ENCODE measurements around the gene UGT1A10.

UGT1A10 gene

GRCh38 chr2:233772583-233772982, 136.3 kb downstream of the UGT1A10 start:
- Histone ChIP-seq H3K9ac (no peak overlapping the region), H3K79me2 (no peaks in the 10 kb centered on the region), H3K4me1 (no peaks in the 10 kb centered on the region), H3K36me3 (ENCODE audit: control insufficient read depth, insufficient read depth, low read length) (no peaks in the 10 kb centered on the region), H3K9me3 (ENCODE audit: control insufficient read depth, low read length) (no peaks in the 10 kb centered on the region), H3K27ac (no peak overlapping the region), H3K4me2 (ENCODE audit: low read length) (no peak overlapping the region), H3K4me3 (ENCODE audit: low read depth, low read length) (no peak overlapping the region), H3K27me3 (ENCODE audit: control insufficient read depth, insufficient read depth, low read length) (no peaks in the 10 kb centered on the region), H2AFZ (no peak overlapping the region)
- TF ChIP-seq CTCF (IDR thresholded peaks at IDR 0.05), result no peak

- Histone ChIP-seq H3K36me3 (ENCODE audit: control insufficient read depth, insufficient read depth, low read length) (no peaks in the 10 kb centered on the region), H3K27ac (no peak overlapping the region), H3K4me3 (ENCODE audit: low read depth, low read length) (no peak overlapping the region), H2AFZ (no peak overlapping the region), H3K27me3 (ENCODE audit: control insufficient read depth, insufficient read depth, low read length) (no peaks in the 10 kb centered on the region), H3K9ac (no peak overlapping the region), H3K4me1 (no peaks in the 10 kb centered on the region), H3K9me3 (ENCODE audit: control insufficient read depth, low read length) (no peaks in the 10 kb centered on the region), H3K4me2 (ENCODE audit: low read length) (no peak overlapping the region), H3K79me2 (no peaks in the 10 kb centered on the region)
- TF ChIP-seq CTCF (IDR thresholded peaks at IDR 0.05), result no peak
Observed at GRCh38 chr2:233773854-233774253, 137.6 kb downstream of the UGT1A10 start.

GRCh38 chr2:233775414-233775813, 139.2 kb downstream of the UGT1A10 start:
- H3K4me1 ChIP-seq, result no peaks in the 10 kb centered on the region
- H2AFZ ChIP-seq, result no peak overlapping the region
- no peak for TF ChIP-seq CTCF (IDR thresholded peaks at IDR 0.05)
- no peak overlapping the region for H3K9ac ChIP-seq
- no peaks in the 10 kb centered on the region for H3K27me3 ChIP-seq (ENCODE audit: control insufficient read depth, insufficient read depth, low read length)
- no peaks in the 10 kb centered on the region for H3K9me3 ChIP-seq (ENCODE audit: control insufficient read depth, low read length)
- H3K36me3 ChIP-seq (ENCODE audit: control insufficient read depth, insufficient read depth, low read length), result no peaks in the 10 kb centered on the region
- no peak overlapping the region for H3K4me2 ChIP-seq (ENCODE audit: low read length)
- H3K79me2 ChIP-seq, result no peaks in the 10 kb centered on the region
- no peak overlapping the region for H3K4me3 ChIP-seq (ENCODE audit: low read depth, low read length)
- H3K27ac ChIP-seq, result no peak overlapping the region

- no peak for TF ChIP-seq CTCF (IDR thresholded peaks at IDR 0.05)
- H3K9me3 ChIP-seq (ENCODE audit: control insufficient read depth, low read length), result no peaks in the 10 kb centered on the region
- H3K4me1 ChIP-seq, result no peaks in the 10 kb centered on the region
- H3K79me2 ChIP-seq, result no peaks in the 10 kb centered on the region
- H3K9ac ChIP-seq, result no peak within 1 kb of the TSS
- no peak within 1 kb of the TSS for H2AFZ ChIP-seq
- no peaks in the 10 kb centered on the region for H3K36me3 ChIP-seq (ENCODE audit: control insufficient read depth, insufficient read depth, low read length)
- H3K27ac ChIP-seq, result no peak within 1 kb of the TSS
- no peak within 1 kb of the TSS for H3K4me3 ChIP-seq (ENCODE audit: low read depth, low read length)
- H3K4me2 ChIP-seq (ENCODE audit: low read length), result no peak within 1 kb of the TSS
- H3K27me3 ChIP-seq (ENCODE audit: control insufficient read depth, insufficient read depth, low read length), result no peaks in the 10 kb centered on the region
Observed at GRCh38 chr2:233778030-233778429, 141.8 kb downstream of the UGT1A10 start, which contains the start of gene MROH2A. Gene MROH2A, plus strand, starts transcription at chr2:233778330. Its CDS starts 1,029 bp downstream, at chr2:233779359.

GRCh38 chr2:233779722-233780121, 143.5 kb downstream of the UGT1A10 start:
- no peak for TF ChIP-seq CTCF (IDR thresholded peaks at IDR 0.05)
- no peaks in the 10 kb centered on the region for H3K36me3 ChIP-seq (ENCODE audit: control insufficient read depth, insufficient read depth, low read length)
- no peak overlapping the region for H3K4me3 ChIP-seq (ENCODE audit: low read depth, low read length)
- no peaks in the 10 kb centered on the region for H3K9me3 ChIP-seq (ENCODE audit: control insufficient read depth, low read length)
- no peak overlapping the region for H3K9ac ChIP-seq
- no peaks in the 10 kb centered on the region for H3K4me1 ChIP-seq
- no peak overlapping the region for H3K27ac ChIP-seq
- no peaks in the 10 kb centered on the region for H3K27me3 ChIP-seq (ENCODE audit: control insufficient read depth, insufficient read depth, low read length)
- H3K4me2 ChIP-seq (ENCODE audit: low read length), result no peak overlapping the region
- no peaks in the 10 kb centered on the region for H3K79me2 ChIP-seq
- H2AFZ ChIP-seq, result no peak overlapping the region
